IMR-90 (cell line): ENCODE measurements around the gene ZNF2. TPM values are rescaled to one million over a fixed set of nuclear protein-coding genes. Genes with fewer than 3 reads are reported as not detected.
A peak's percentile ranks its signal among the peaks of the same experiment; 100 is the strongest.

Experiments used
- ATAC-seq: fragments of 200-7000 bp; cut with Tn5 transposase; 2 replicates; pipeline ENCODE4 v1.9.1; 2020; ENCODE audit warnings: low read depth, mild to moderate bottlenecking, moderate library complexity
- BruUV-seq: library from RNA; stranded (reverse); fragments of 400-500 nt; replicated peaks from 2 replicates; lab custom pipeline; 2021; lab: Mats Ljungman, UMichigan
- CTCF ChIA-PET: fragments of 300-600 bp; formaldehyde crosslinking; extraction: SDS; loops from one replicate; lab custom pipeline; 2021; ENCODE audit warnings: antibody characterized with exemption; lab: Yijun Ruan, JAX
- POLR2A ChIA-PET: fragments of 300-600 bp; sonication (Branson Sonifier 250); formaldehyde crosslinking; loops from one replicate; lab custom pipeline; 2022; ENCODE audit warnings: antibody characterized with exemption; ENCODE audit not compliant: unreplicated experiment; lab: Charles Lee
- DNase-seq: peaks from one replicate; pipeline ENCODE4 v3.0.0; 2013
- H2AFZ ChIP-seq: replicated peaks from 2 replicates; pipeline ENCODE3; 2013; ENCODE audit warnings: low read length, mild to moderate bottlenecking; ENCODE audit not compliant: poor library complexity
- H2AK5ac ChIP-seq: 2 replicates; pipeline ENCODE4 v1.6.1; 2013; ENCODE audit warnings: low read depth, low read length, inconsistent platforms
- H2AK9ac ChIP-seq: replicated peaks from 2 replicates; pipeline ENCODE3; 2013; ENCODE audit warnings: mild to moderate bottlenecking, low read depth, low read length, moderate library complexity; ENCODE audit not compliant: poor library complexity
- H2BK120ac ChIP-seq: 2 replicates; pipeline ENCODE4 v1.6.1; 2013; ENCODE audit warnings: low read depth, low read length, inconsistent platforms
- H2BK15ac ChIP-seq: 3 replicates; pipeline ENCODE4 v1.6.1; 2013; ENCODE audit warnings: low read depth, low read length, inconsistent platforms
- H2BK20ac ChIP-seq: 2 replicates; pipeline ENCODE4 v1.6.1; 2013; ENCODE audit warnings: low read depth, mild to moderate bottlenecking, inconsistent platforms, low read length, moderate library complexity
- H2BK5ac ChIP-seq: 2 replicates; pipeline ENCODE4 v1.6.1; 2013; ENCODE audit warnings: mild to moderate bottlenecking, low read depth, low read length, inconsistent platforms; ENCODE audit not compliant: poor library complexity, severe bottlenecking
- H3K14ac ChIP-seq: replicated peaks from 2 replicates; pipeline ENCODE4 v1.6.1; 2013; ENCODE audit warnings: low read depth, low read length, inconsistent platforms
- H3K18ac ChIP-seq: 2 replicates; pipeline ENCODE4 v1.6.1; 2013; ENCODE audit warnings: low read depth, low read length, control low read depth
- H3K23ac ChIP-seq: 2 replicates; pipeline ENCODE4 v1.6.1; 2013; ENCODE audit warnings: low read depth, low read length, inconsistent platforms
- H3K27ac ChIP-seq: 2 replicates; pipeline ENCODE4 v1.5.1; 2013; ENCODE audit warnings: mild to moderate bottlenecking, control low read depth, low read length; ENCODE audit not compliant: insufficient read depth
- H3K27me3 ChIP-seq: 2 replicates; pipeline ENCODE4 v1.6.1; 2013; ENCODE audit warnings: low read length; ENCODE audit not compliant: control insufficient read depth, insufficient read depth
- H3K36me3 ChIP-seq: 2 replicates; pipeline ENCODE4 v1.6.1; 2013; ENCODE audit warnings: low read length, mixed read lengths; ENCODE audit not compliant: control insufficient read depth, insufficient read depth
- H3K4ac ChIP-seq: 2 replicates; pipeline ENCODE4 v1.6.1; 2013; ENCODE audit warnings: low read depth, low read length, inconsistent platforms
- H3K4me1 ChIP-seq: 2 replicates; pipeline ENCODE4 v1.6.1; 2013; ENCODE audit warnings: low read length, mixed read lengths; ENCODE audit not compliant: control insufficient read depth, insufficient read depth
- H3K4me2 ChIP-seq: 2 replicates; pipeline ENCODE4 v1.6.1; 2013; ENCODE audit warnings: low read depth, mild to moderate bottlenecking, control low read depth, low read length, moderate library complexity
- H3K4me3 ChIP-seq: 2 replicates; pipeline ENCODE4 v1.5.1; 2013; ENCODE audit warnings: low read depth, mild to moderate bottlenecking, control low read depth, low read length, moderate library complexity; ENCODE audit not compliant: insufficient read depth
- H3K56ac ChIP-seq: 2 replicates; pipeline ENCODE4 v1.6.1; 2013; ENCODE audit warnings: low read length, inconsistent platforms; ENCODE audit not compliant: insufficient read depth; ENCODE audit errors: extremely low read depth
- H3K79me1 ChIP-seq, 2 experiments: 2 replicates each; pipeline ENCODE4 v1.6.1; 2013; ENCODE audit warnings: low read length in 2 of 2, inconsistent platforms in 1 of 2, low read depth in 1 of 2
- H3K9ac ChIP-seq: 2 replicates; pipeline ENCODE4 v1.6.1; 2013; ENCODE audit warnings: low read depth, low read length, control low read depth
- H3K9me1 ChIP-seq: 2 replicates; pipeline ENCODE4 v1.6.1; 2013; ENCODE audit warnings: low read length, inconsistent platforms; ENCODE audit not compliant: insufficient read depth
- H3K9me3 ChIP-seq: 2 replicates; pipeline ENCODE4 v1.6.1; 2013; ENCODE audit warnings: low read length; ENCODE audit not compliant: control insufficient read depth, insufficient read depth
- H4K20me1 ChIP-seq: 2 replicates; pipeline ENCODE4 v1.6.1; 2013; ENCODE audit warnings: low read length, inconsistent platforms; ENCODE audit not compliant: insufficient read depth
- H4K5ac ChIP-seq: 2 replicates; pipeline ENCODE4 v1.6.1; 2013; ENCODE audit warnings: mild to moderate bottlenecking, low read depth, low read length, control low read depth
- H4K8ac ChIP-seq, 2 experiments: 2 replicates each; pipeline ENCODE4 v1.6.1; 2013; ENCODE audit warnings: low read depth in 2 of 2, low read length in 2 of 2, control low read depth in 1 of 2, inconsistent platforms in 1 of 2
- H4K91ac ChIP-seq: 2 replicates; pipeline ENCODE4 v1.6.1; 2013; ENCODE audit warnings: low read depth, low read length, inconsistent platforms; ENCODE audit not compliant: insufficient read depth
- BHLHE40 ChIP-seq: fragments of 150-350 bp; IDR thresholded peaks from 2 replicates; pipeline ENCODE4 v1.6.1; 2016; ENCODE audit warnings: mild to moderate bottlenecking, low read depth, low read length
- CEBPB ChIP-seq: IDR thresholded peaks from 2 replicates; pipeline ENCODE4 v1.6.1; 2012; ENCODE audit warnings: low read depth, low read length, improper control_type of control experiment
- CHD1 ChIP-seq: IDR thresholded peaks from 2 replicates; pipeline ENCODE4 v1.6.1; 2012; ENCODE audit warnings: low read depth, low read length, improper control_type of control experiment
- CTCF ChIP-seq: conservative IDR thresholded peaks from 2 replicates; pipeline ENCODE4 v1.5.1; 2012; ENCODE audit warnings: mild to moderate bottlenecking, low read depth, low read length, improper control_type of control experiment
- ELK1 ChIP-seq: fragments of 150-350 bp; IDR thresholded peaks from 2 replicates; pipeline ENCODE4 v1.6.1; 2016; ENCODE audit warnings: low read depth, mild to moderate bottlenecking, low read length, moderate library complexity, borderline replicate concordance
- FOS ChIP-seq: fragments of 150-350 bp; IDR thresholded peaks from 2 replicates; pipeline ENCODE4 v1.6.1; 2016; ENCODE audit warnings: low read depth, low read length
- MAFK ChIP-seq: IDR thresholded peaks from 2 replicates; pipeline ENCODE4 v1.6.1; 2012; ENCODE audit warnings: low read depth, low read length, improper control_type of control experiment
- MAZ ChIP-seq: IDR thresholded peaks from 2 replicates; pipeline ENCODE4 v1.6.1; 2012; ENCODE audit warnings: low read depth, mild to moderate bottlenecking, low read length, improper control_type of control experiment, moderate library complexity, borderline replicate concordance
- MXI1 ChIP-seq: IDR thresholded peaks from 2 replicates; pipeline ENCODE4 v1.6.1; 2012; ENCODE audit warnings: low read depth, mild to moderate bottlenecking, low read length, moderate library complexity, borderline replicate concordance
- NFE2L2 ChIP-seq: fragments of 150-350 bp; IDR thresholded peaks from 2 replicates; pipeline ENCODE4 v1.6.1; 2016; ENCODE audit warnings: low read depth, mild to moderate bottlenecking, low read length
- POLR2A ChIP-seq: IDR thresholded peaks from 2 replicates; pipeline ENCODE4 v1.6.1; 2012; ENCODE audit warnings: mild to moderate bottlenecking, low read depth, low read length
- RAD21 ChIP-seq: IDR thresholded peaks from 2 replicates; pipeline ENCODE4 v1.6.1; 2012; ENCODE audit warnings: low read length, improper control_type of control experiment
- RCOR1 ChIP-seq: IDR thresholded peaks from 2 replicates; pipeline ENCODE4 v1.6.1; 2012; ENCODE audit warnings: mild to moderate bottlenecking, low read length, improper control_type of control experiment; ENCODE audit not compliant: insufficient replicate concordance
- RFX5 ChIP-seq: IDR thresholded peaks from 2 replicates; pipeline ENCODE4 v1.8.0; 2012; ENCODE audit warnings: low read depth, mild to moderate bottlenecking, low read length, moderate library complexity
- SMC3 ChIP-seq: fragments of 150-350 bp; IDR thresholded peaks from 2 replicates; pipeline ENCODE4 v1.6.1; 2016; ENCODE audit warnings: low read depth, mild to moderate bottlenecking, antibody characterized with exemption, low read length, moderate library complexity
- WGBS, 2 experiments: methylation state at CpG; one replicate each; pipeline versions ENCODE4 v1.1.5 to v1.1.7; 2013; ENCODE audit warnings: missing lambda C conversion rate in 2 of 2; ENCODE audit not compliant: insufficient read length in 1 of 2; ENCODE audit errors: extremely low coverage in 2 of 2; 5-methylcytosine and 5-hydroxymethylcytosine counted together
- dilution Hi-C: fragments of 300-500 bp; cut with HindIII; formaldehyde crosslinking; loops from one replicate; pipeline ENCODE4 v1.14.3; 2018; ENCODE audit warnings: low sequenced_read_pairs; ENCODE audit not compliant: unreplicated experiment
- in situ Hi-C: fragments of 300-500 bp; cut with MboI; formaldehyde crosslinking; loops from 3 replicates; pipeline ENCODE4 v1.14.3; 2019; ENCODE audit warnings: low sequenced_read_pairs, inconsistent platforms, mixed read lengths
- intact Hi-C: fragments of 100-400 bp; cut with micrococcal nuclease; formaldehyde crosslinking; loops from 2 replicates; pipeline ENCODE4 v1.10.0; 2022
- polyA plus RNA-seq, 3 experiments: library from polyadenylated mRNA; depleted of rRNA; stranded (reverse); fragments of >200 nt; gene quantifications; 2 replicates each; pipeline ENCODE4 v1.2.3, GENCODE V29; 2012; ENCODE audit warnings: low replicate concordance in 1 of 3
- total RNA-seq: library from RNA; depleted of rRNA; stranded (reverse); fragments of >200 nt; gene quantifications from 2 replicates; pipeline ENCODE4 v1.2.3, GENCODE V29; 2012

The ZNF2 gene
- total and polyA plus RNA-seq, 2 of the 4 experiments (the other 2 are of a cell fraction): 2.7 to 7.3 TPM

- H3K9me3 ChIP-seq: peaks cover 17% of the 10 kb centered on the region
- peak within 1 kb of the TSS; percentile 54 for H4K5ac ChIP-seq
- H3K4ac ChIP-seq: peak within 1 kb of the TSS; percentile 68
- dilution Hi-C loops: no loop called here
- ChIA-PET POLR2A (no interaction called here), CTCF (interaction anchor here (0.5 kb wide), 1 partner anchor 107 kb away, joined by 4 read pairs; no protein-coding TSS in a partner anchor)
- H2BK5ac ChIP-seq: peak within 1 kb of the TSS; percentile 49
- H3K23ac ChIP-seq: peak within 1 kb of the TSS; percentile 71; the same call in 1 of the 2 replicates
- peaks cover 18% of the 10 kb centered on the region for H3K36me3 ChIP-seq
- peak within 1 kb of the TSS; percentile 91 for H3K4me3 ChIP-seq
- no peak within 1 kb of the TSS; the same call in 1 of the 2 replicates for H2BK120ac ChIP-seq
- H3K56ac ChIP-seq: peak within 1 kb of the TSS; percentile 24; the same call in 1 of the 2 replicates
- H2AK9ac ChIP-seq: peak within 1 kb of the TSS; percentile 89
- H4K91ac ChIP-seq: no peak within 1 kb of the TSS; the same call in 1 of the 2 replicates
- H3K79me1 ChIP-seq: peaks cover 0 to 4% of the 10 kb centered on the region in 2 experiments; a peak in 2 of 4 replicates
- H2BK20ac ChIP-seq: no peak within 1 kb of the TSS
- no peaks in the 10 kb centered on the region for H4K20me1 ChIP-seq
- H2BK15ac ChIP-seq: no peak within 1 kb of the TSS
- in situ Hi-C loops: no loop called here
- H3K9ac ChIP-seq: peak within 1 kb of the TSS; percentile 55
- H3K9me1 ChIP-seq: no peaks in the 10 kb centered on the region
- H2AK5ac ChIP-seq: no peak within 1 kb of the TSS
- peak; percentile 82 for DNase-seq
- peak within 1 kb of the TSS; percentile 53 for H3K27ac ChIP-seq
- H4K8ac ChIP-seq: peak within 1 kb of the TSS; percentile 62 to 86
- H3K18ac ChIP-seq: no peak within 1 kb of the TSS
- intact Hi-C loops: loop anchor here (1.0 to 5.0 kb wide), 2 partner anchors 40 to 185 kb away; partner anchors contain the start of gene ZNF2
- peak within 1 kb of the TSS; percentile 94 for H3K4me2 ChIP-seq
- ATAC-seq: peak; percentile 98
- WGBS, 2 experiments: 2% methylated on average over 48 of the region's 74 CpGs; no CpG with 5 or more reads in 1 of the 2 experiments
- BruUV-seq: no TSS peak
- H3K4me1 ChIP-seq: no peaks in the 10 kb centered on the region
- peak within 1 kb of the TSS; percentile 54 for H3K14ac ChIP-seq
- no peaks in the 10 kb centered on the region for H3K27me3 ChIP-seq
- peak within 1 kb of the TSS; percentile 99 for H2AFZ ChIP-seq
- TF ChIP-seq CHD1 (no peak), NFE2L2 (no peak), MAFK (no peak), CEBPB (no peak), FOS (no peak), BHLHE40 (peak; percentile 54), POLR2A (peak; percentile 26; the same call in 1 of the 2 replicates), RCOR1 (no peak), RFX5 (no peak), ELK1 (no peak), RAD21 (peak; percentile 52), SMC3 (no peak), MAZ (peak; percentile 33; the same call in 1 of the 2 replicates), CTCF (peak; percentile 43), MXI1 (no peak)
Observed at GRCh38 chr2:95207111-95207961, 41.7 kb downstream of the ZNF2 start, which contains the start of gene ZNF892. TSS of gene ZNF892 (plus strand) at chr2:95207521. CDS start at chr2:95207816, 295 bp downstream.
